K562 (cell line): ENCODE data around the gene SSBP2. TPM values are rescaled to one million over a fixed set of nuclear protein-coding genes. Genes with fewer than 3 reads are reported as not detected.
"Not testable (repeated sequence)": the region's sequence is repeated elsewhere in the genome, so short reads cannot be mapped to it uniquely, and the experiment has no call there.

Experiments
- ATAC-seq: fragments of 200-7000 bp; cut with Tn5 transposase; 3 replicates; pipeline ENCODE4 v1.9.1; 2020; ENCODE audit warnings: moderate library complexity
- BruUV-seq: library from RNA; stranded (reverse); fragments of 400-500 nt; replicated peaks from 2 replicates; lab custom pipeline; 2021; lab: Mats Ljungman, UMichigan
- CTCF ChIA-PET: fragments of 300-600 bp; formaldehyde crosslinking; extraction: SDS; loops from one replicate; lab custom pipeline; 2021; ENCODE audit warnings: low intra/inter-chr PET ratio; lab: Yijun Ruan, JAX
- POLR2A ChIA-PET: fragments of 300-600, 350-650 bp; sonication (Branson Sonifier 250); formaldehyde crosslinking; extraction: SDS; loops from one replicate; lab custom pipeline; 2021; ENCODE audit warnings: antibody characterized with exemption, inconsistent platforms; lab: Yijun Ruan, JAX
- DNase-seq, 4 experiments: peaks; one replicate each; pipeline versions ENCODE4 v3.0.0 to v3.0.0-alpha.2; 2011 to 2018; ENCODE audit warnings: low spot score in 3 of 4, mixed read lengths in 3 of 4; ENCODE audit errors: extremely low read depth in 1 of 4
- FAIRE-seq: peaks from 2 replicates; lab custom pipeline; 2011; peaks lifted over from hg19 to GRCh38; lab: Jason Lieb, UNC
- H2AFZ ChIP-seq: 2 replicates; pipeline ENCODE4 v1.6.0; 2011; ENCODE audit warnings: low read depth, low read length, control low read depth, inconsistent platforms
- H3K27ac ChIP-seq: fragments of 200-600 bp; 3 replicates; pipeline ENCODE4 v1.8.0; 2011; ENCODE audit warnings: low read depth, mild to moderate bottlenecking, control low read depth, inconsistent platforms, low read length, moderate library complexity, mixed read lengths; ENCODE audit errors: extremely low read depth
- H3K27me3 ChIP-seq, 2 experiments: fragments of 300-600 bp in 1 of 2; 2 replicates in 1 of 2; 3 replicates in 1 of 2; pipeline versions ENCODE4 v1.6.0 to v1.8.0; 2011; ENCODE audit warnings: inconsistent platforms in 2 of 2, low read length in 2 of 2, mild to moderate bottlenecking in 1 of 2, mixed read lengths in 1 of 2, moderate library complexity in 1 of 2; ENCODE audit not compliant: control insufficient read depth in 2 of 2, insufficient read depth in 2 of 2
- H3K36me3 ChIP-seq: fragments of 300-600 bp; 3 replicates; pipeline ENCODE4 v1.8.0; 2011; ENCODE audit warnings: mild to moderate bottlenecking, low read length, inconsistent platforms; ENCODE audit not compliant: control insufficient read depth, insufficient read depth
- H3K4me1 ChIP-seq, 2 experiments: fragments of 200-600 bp in 1 of 2; replicated peaks in 1 of 2; 2 replicates in 1 of 2; 3 replicates in 1 of 2; pipeline versions ENCODE4 v1.5.1 to v1.8.0; 2011; ENCODE audit warnings: inconsistent platforms in 2 of 2, low read length in 2 of 2, mild to moderate bottlenecking in 1 of 2, mixed read lengths in 1 of 2, moderate library complexity in 1 of 2; ENCODE audit not compliant: control insufficient read depth in 2 of 2, insufficient read depth in 2 of 2
- H3K4me2 ChIP-seq: 2 replicates; pipeline ENCODE4 v1.6.1; 2011; ENCODE audit warnings: low read length, control low read depth, inconsistent platforms, mixed read lengths; ENCODE audit not compliant: insufficient read depth
- H3K4me3 ChIP-seq: fragments of 200-600 bp; sonication (generic), shearing (Covaris generic); 2 replicates; pipeline ENCODE4 v1.5.1; 2016; ENCODE audit warnings: control low read depth, inconsistent platforms
- H3K79me2 ChIP-seq: fragments of 200-600 bp; 3 replicates; pipeline ENCODE4 v1.8.0; 2011; ENCODE audit warnings: low read length, inconsistent platforms; ENCODE audit not compliant: control insufficient read depth, insufficient read depth
- H3K9ac ChIP-seq, 2 experiments: 2 replicates each; pipeline versions ENCODE4 v1.6.0 to v1.6.1; 2011; ENCODE audit warnings: low read depth in 2 of 2, low read length in 2 of 2, control low read depth in 1 of 2, inconsistent platforms in 1 of 2, mild to moderate bottlenecking in 1 of 2, mixed read lengths in 1 of 2; ENCODE audit not compliant: insufficient read depth in 1 of 2
- H3K9me1 ChIP-seq: one replicate; pipeline ENCODE4 v1.6.0; 2011; ENCODE audit warnings: inconsistent platforms, mild to moderate bottlenecking, low read length, moderate library complexity; ENCODE audit not compliant: control insufficient read depth, insufficient read depth
- H3K9me3 ChIP-seq: replicated peaks from 2 replicates; pipeline ENCODE4 v1.5.1; 2011; ENCODE audit warnings: low read depth, low read length, inconsistent platforms; ENCODE audit not compliant: control insufficient read depth, insufficient read depth
- H4K20me1 ChIP-seq: replicated peaks from 2 replicates; pipeline ENCODE4 v1.6.1; 2011; ENCODE audit warnings: low read length, inconsistent platforms, mixed read lengths; ENCODE audit not compliant: control insufficient read depth, insufficient read depth
- ARHGAP35 ChIP-seq: fragments of 450-650 bp; IDR thresholded peaks from 2 replicates; pipeline ENCODE4 v1.6.1; 2018; ENCODE audit not compliant: partially characterized antibody
- E2F5 ChIP-seq: sonication (generic); formaldehyde crosslinking; IDR thresholded peaks from 2 replicates; pipeline ENCODE4 v1.8.0; 2022; ENCODE audit warnings: mild to moderate bottlenecking, missing genetic modification reagents
- GTF2B ChIP-seq: IDR thresholded peaks from 2 replicates; pipeline ENCODE4 v1.6.1; 2011; ENCODE audit not compliant: insufficient read length; ENCODE audit errors: extremely low read depth
- HINFP ChIP-seq: fragments of 450-650 bp; conservative IDR thresholded peaks from 2 replicates; pipeline ENCODE4 v1.6.1; 2016; ENCODE audit warnings: missing genetic modification characterization, low read depth, mild to moderate bottlenecking, control low read depth, missing compliant biosample characterization
- MCM2 ChIP-seq: fragments of 450-650 bp; IDR thresholded peaks from 2 replicates; pipeline ENCODE4 v1.6.1; 2017; ENCODE audit warnings: low read depth, mild to moderate bottlenecking
- SRSF1 ChIP-seq: fragments of 200-400 bp; formaldehyde crosslinking; IDR thresholded peaks from 2 replicates; pipeline ENCODE4 v1.6.1; 2017; ENCODE audit warnings: mild to moderate bottlenecking, low read depth, low read length, moderate library complexity
- SUPT5H ChIP-seq: fragments of 450-650 bp; IDR thresholded peaks from 2 replicates; pipeline ENCODE4 v1.6.1; 2016
- TSC22D4 ChIP-seq: fragments of 450-650 bp; IDR thresholded peaks from 2 replicates; pipeline ENCODE4 v1.6.1; 2016; ENCODE audit warnings: missing genetic modification characterization, missing biosample characterization, control low read depth
- XRCC5 ChIP-seq: fragments of 200-400 bp; formaldehyde crosslinking; IDR thresholded peaks from 2 replicates; pipeline ENCODE4 v1.6.1; 2017; ENCODE audit warnings: low read depth, mild to moderate bottlenecking, low read length
- ZNF639 ChIP-seq, 2 experiments: fragments of 200-800 bp in 1 of 2; sonication (Bioruptor generic) in 1 of 2; sonication (generic) in 1 of 2; formaldehyde crosslinking in 1 of 2; IDR thresholded peaks in 1 of 2; conservative IDR thresholded peaks in 1 of 2; 2 replicates each; pipeline versions ENCODE4 v1.5.0 to v1.6.1; 2016 to 2020; ENCODE audit warnings: missing compliant biosample characterization in 1 of 2, missing genetic modification characterization in 1 of 2, missing genetic modification reagents in 1 of 2
- WGBS: fragments of 100-300 bp; shearing (Covaris generic); methylation state at CpG from one replicate; pipeline ENCODE4 v1.1.6; 2016; ENCODE audit warnings: low coverage, mixed read lengths; ENCODE audit not compliant: insufficient coverage; ENCODE audit errors: missing lambda C conversion rate; 5-methylcytosine and 5-hydroxymethylcytosine counted together
- in situ Hi-C: fragments of 300-500 bp; cut with MboI; formaldehyde crosslinking; loops from 4 replicates; pipeline ENCODE4 v1.15.0; 2018; ENCODE audit warnings: inconsistent platforms, mixed read lengths
- intact Hi-C: fragments of 100-400 bp; cut with micrococcal nuclease; formaldehyde crosslinking; loops from 2 replicates; pipeline ENCODE4 v1.14.2; 2022
- polyA plus RNA-seq, 8 experiments: library from polyadenylated mRNA; depleted of rRNA in 4 of 8; stranded (reverse) in 5 of 8; unstranded in 3 of 8; fragments of >200 nt; fragmentation: Nextera tagmentation in 2 of 8; fragmentation: Illumina TruSeq in 1 of 8; extraction: Ambion mirVana in 2 of 8; extraction: Trizol in 1 of 8; gene quantifications; 2 replicates each; pipeline versions ENCODE4 v1.2.1 to v1.2.3, GENCODE V29; 2011 to 2014; ENCODE audit warnings: inconsistent platforms in 1 of 8, missing spikeins in 1 of 8
- total RNA-seq, 7 experiments: library from RNA; depleted of rRNA in 6 of 7; stranded (reverse); fragments of >200 nt in 6 of 7; fragmentation: Illumina TruSeq in 2 of 7; extraction: Trizol in 2 of 7; gene quantifications; 2 replicates each; pipeline versions ENCODE4 v1.2.1 to v1.2.3, GENCODE V29; 2011 to 2021; ENCODE audit warnings: low replicate concordance in 1 of 7

The SSBP2 gene
- total and polyA plus RNA-seq, 9 of the 15 experiments (the other 6 are each of a cell fraction or from before 2014, with no cell fraction given) = 22.3 to 133 (median 42.1) TPM

GRCh38 chr5:81629986-81630385 is 120.9 kb downstream of the SSBP2 start:
- H3K79me2 ChIP-seq = no peaks in the 10 kb centered on the region
- CTCF ChIA-PET = no interaction called here
- no peak for FAIRE-seq
- in situ Hi-C loops (no loop called here), intact Hi-C loops (loop anchor here (10.0 kb wide), 1 partner anchor 115 kb away; no protein-coding TSS in a partner anchor)
- H3K27ac ChIP-seq = no peak overlapping the region
- H3K4me3 ChIP-seq = no peak overlapping the region
- H3K9me3 ChIP-seq = no peaks in the 10 kb centered on the region
- H2AFZ ChIP-seq = no peak overlapping the region
- ATAC-seq = no peak
- H3K4me2 ChIP-seq = no peak overlapping the region
- no peaks in the 10 kb centered on the region for H3K9me1 ChIP-seq
- POLR2A ChIA-PET = interaction anchor here (0.6 to 1.0 kb wide), 2 partner anchors 14 to 336 kb away, joined by 4 to 5 read pairs; no protein-coding TSS in a partner anchor
- 0 out of 3 replicates have a peak, but pooled peaks cover 3% of the 10 kb centered on the region for H3K36me3 ChIP-seq
- no peaks in the 10 kb centered on the region for H3K27me3 ChIP-seq
- no peak for DNase-seq
- no peak overlapping the region for H3K9ac ChIP-seq
- WGBS = 93% methylated on average over 1 of the region's 1 CpG
- TF ChIP-seq SRSF1 = no peak
- no peak for TF ChIP-seq E2F5 (CRISPR knock-in tag)
- TF ChIP-seq GTF2B = no peak
- TF ChIP-seq MCM2 = no peak
- no peak for TF ChIP-seq ZNF639 (CRISPR knock-in tag; conservative IDR thresholded peaks at IDR 0.05 in 1 of 2, IDR thresholded peaks at IDR 0.05 in 1 of 2)
- no peak for TF ChIP-seq SUPT5H
- TF ChIP-seq TSC22D4 = no peak
- no peak for TF ChIP-seq XRCC5
- no peak for TF ChIP-seq ARHGAP35
- no peak for TF ChIP-seq HINFP (tag)
- BruUV-seq = no TSS peak
- no peaks in the 10 kb centered on the region for H3K4me1 ChIP-seq
- H4K20me1 ChIP-seq = no peaks in the 10 kb centered on the region

GRCh38 chr5:81628061-81628460 is 122.8 kb downstream of the SSBP2 start:
- BruUV-seq, intact Hi-C loops, H3K4me1 ChIP-seq, FAIRE-seq, H3K36me3 ChIP-seq, H3K4me3 ChIP-seq, H3K9me3 ChIP-seq, H2AFZ ChIP-seq, CTCF ChIA-PET, H3K4me2 ChIP-seq, ATAC-seq, H4K20me1 ChIP-seq, H3K27ac ChIP-seq, DNase-seq, H3K79me2 ChIP-seq, H3K27me3 ChIP-seq, H3K9ac ChIP-seq, H3K9me1 ChIP-seq, in situ Hi-C loops: not testable (repeated sequence)
- 88% methylated on average over 4 of the region's 4 CpGs for WGBS
- POLR2A ChIA-PET = interaction anchor here (0.6 kb wide), 1 partner anchor 641 kb away, joined by 3 read pairs; no protein-coding TSS in a partner anchor
